ENCODE data around the gene GJD4.

GJD4 gene, protein sequence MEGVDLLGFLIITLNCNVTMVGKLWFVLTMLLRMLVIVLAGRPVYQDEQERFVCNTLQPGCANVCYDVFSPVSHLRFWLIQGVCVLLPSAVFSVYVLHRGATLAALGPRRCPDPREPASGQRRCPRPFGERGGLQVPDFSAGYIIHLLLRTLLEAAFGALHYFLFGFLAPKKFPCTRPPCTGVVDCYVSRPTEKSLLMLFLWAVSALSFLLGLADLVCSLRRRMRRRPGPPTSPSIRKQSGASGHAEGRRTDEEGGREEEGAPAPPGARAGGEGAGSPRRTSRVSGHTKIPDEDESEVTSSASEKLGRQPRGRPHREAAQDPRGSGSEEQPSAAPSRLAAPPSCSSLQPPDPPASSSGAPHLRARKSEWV

GRCh38 chr10:35605191-35605590 lies at the start of gene GJD4:
Gene GJD4, plus strand, starts transcription at chr10:35605341. Its CDS starts 227 bp downstream, at chr10:35605568.
- DNase-seq (ENCODE audit: low spot score), result no peak

- DNase-seq (ENCODE audit: low spot score), result no peak
These were observed 48.9 kb upstream of the GJD4 start for GRCh38 chr10:35555962-35556930.

- DNase-seq (ENCODE audit: low spot score), result no peak
These were observed 46.9 kb upstream of the GJD4 start for GRCh38 chr10:35558276-35558675.

DNA sequence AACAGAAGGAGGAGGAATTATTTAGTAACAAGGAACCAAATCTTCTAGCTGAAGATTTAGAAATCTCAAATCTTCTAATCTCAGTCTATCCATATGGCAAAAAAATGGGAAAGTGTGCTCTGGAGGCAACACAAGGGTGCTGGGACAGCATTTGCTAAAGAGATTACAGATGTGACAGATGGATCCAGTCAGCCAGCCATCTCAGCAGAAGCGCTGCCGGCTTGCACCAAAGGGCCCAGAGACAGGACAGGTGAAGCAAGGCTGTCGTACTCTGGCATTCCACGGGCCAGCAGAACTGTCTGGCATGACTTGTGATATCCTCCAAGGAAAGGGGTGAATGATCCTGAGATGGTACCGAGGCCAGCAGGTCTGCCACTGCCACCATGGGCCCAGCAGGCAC lies 45.7 kb upstream of the GJD4 start:
- no peak for DNase-seq (ENCODE audit: low spot score)

DNA sequence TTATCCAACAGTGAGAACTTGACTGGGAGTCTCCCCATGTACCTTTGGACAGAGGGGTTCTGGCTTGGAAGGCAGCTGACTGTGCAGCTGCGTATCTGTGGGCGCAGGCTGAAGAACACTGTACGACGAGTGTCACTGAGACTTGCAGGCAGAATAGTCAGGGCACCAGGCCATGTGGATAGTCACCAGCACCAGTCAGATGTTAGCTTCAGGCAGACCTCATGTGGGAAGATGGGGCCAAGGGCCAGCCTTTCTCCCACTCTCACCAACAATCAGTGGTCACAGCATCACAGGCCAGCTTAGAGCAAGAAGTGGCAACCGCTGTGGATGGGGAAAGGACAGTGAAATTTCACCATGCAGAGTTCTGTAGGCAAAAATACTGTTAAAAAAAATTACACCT lies 43.4 kb upstream of the GJD4 start:
- DNase-seq (ENCODE audit: low spot score), result no peak

DNA sequence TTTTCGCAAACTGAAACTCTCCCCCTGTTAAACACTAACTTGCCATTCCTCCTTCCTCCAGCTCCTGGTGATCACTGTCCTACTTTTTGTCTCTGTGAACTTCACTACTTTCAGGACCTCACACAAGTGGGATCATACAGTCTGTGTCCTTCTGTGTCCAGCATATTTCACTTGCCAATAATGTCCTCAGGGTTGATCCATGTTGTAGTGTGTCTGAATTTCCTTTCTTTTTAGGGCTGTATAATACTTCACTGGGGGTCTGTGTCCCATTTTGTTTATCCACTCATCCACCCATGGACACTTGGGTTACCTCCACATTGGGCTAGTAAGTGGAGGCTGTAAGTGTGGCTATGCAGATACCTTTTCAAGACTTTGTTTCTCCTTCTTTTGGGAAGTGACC lies 42.7 kb upstream of the GJD4 start:
- DNase-seq (ENCODE audit: low spot score), result no peak

DNA sequence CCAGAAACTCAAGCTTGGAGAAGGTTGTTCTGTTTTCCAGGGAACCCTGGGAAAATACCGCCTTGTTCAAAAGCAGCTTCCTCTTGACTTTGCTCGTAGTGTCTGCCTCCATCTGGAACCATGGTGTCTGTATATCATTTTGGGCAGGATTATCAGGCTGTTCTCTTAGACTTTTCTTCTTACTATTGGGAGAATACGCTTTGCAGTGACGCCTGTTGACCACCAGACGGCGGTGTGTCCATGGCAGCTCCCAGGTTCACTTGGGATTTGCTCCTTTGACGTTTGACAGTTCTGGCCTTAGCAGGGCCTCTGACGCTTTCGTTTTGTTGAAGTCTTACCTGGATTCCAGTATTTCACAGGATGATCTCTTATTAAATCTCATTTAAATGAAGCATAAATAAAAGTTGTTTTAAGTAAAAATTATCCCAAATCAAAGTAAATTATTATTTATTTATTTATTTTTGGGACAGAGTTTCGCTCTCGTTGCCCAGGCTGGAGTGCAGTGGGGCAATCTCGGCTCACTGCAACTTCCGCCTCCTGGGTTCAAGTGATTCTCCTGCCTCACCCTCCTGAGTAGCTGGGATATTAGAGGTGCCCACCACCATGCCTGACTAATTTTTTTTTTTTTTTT lies 41.8 kb upstream of the GJD4 start:
- DNase-seq (ENCODE audit: low spot score), result peak; percentile 61

GRCh38 chr10:35564341-35564968 lies 40.7 kb upstream of the GJD4 start:
- no peak for DNase-seq (ENCODE audit: low spot score)

GRCh38 chr10:35565602-35566081 lies 39.5 kb upstream of the GJD4 start:
- no peak for DNase-seq (ENCODE audit: low spot score)

DNA sequence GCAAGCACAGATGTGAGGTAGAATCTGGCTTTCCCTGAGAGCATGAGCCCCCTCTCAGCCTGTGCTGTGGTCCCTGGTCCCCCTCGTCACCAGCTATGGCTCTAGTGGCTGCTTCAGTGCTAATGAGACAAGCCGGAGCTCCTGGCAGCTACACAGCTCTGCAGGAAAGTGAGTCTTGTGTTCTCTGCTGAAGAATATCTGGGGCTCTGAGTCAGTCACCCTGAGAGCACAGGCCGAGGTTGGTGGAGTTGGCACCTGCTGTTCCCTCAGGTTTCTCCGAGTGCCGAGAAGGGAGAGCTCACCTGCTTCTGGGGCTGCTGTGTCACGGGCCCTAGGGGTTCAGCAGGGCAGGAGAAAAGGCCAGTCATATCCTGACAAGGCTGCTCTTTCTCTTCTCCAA lies 37.2 kb upstream of the GJD4 start:
- no peak for DNase-seq (ENCODE audit: low spot score)

GRCh38 chr10:35568483-35569015 lies 36.6 kb upstream of the GJD4 start:
- no peak for DNase-seq (ENCODE audit: low spot score)

DNA sequence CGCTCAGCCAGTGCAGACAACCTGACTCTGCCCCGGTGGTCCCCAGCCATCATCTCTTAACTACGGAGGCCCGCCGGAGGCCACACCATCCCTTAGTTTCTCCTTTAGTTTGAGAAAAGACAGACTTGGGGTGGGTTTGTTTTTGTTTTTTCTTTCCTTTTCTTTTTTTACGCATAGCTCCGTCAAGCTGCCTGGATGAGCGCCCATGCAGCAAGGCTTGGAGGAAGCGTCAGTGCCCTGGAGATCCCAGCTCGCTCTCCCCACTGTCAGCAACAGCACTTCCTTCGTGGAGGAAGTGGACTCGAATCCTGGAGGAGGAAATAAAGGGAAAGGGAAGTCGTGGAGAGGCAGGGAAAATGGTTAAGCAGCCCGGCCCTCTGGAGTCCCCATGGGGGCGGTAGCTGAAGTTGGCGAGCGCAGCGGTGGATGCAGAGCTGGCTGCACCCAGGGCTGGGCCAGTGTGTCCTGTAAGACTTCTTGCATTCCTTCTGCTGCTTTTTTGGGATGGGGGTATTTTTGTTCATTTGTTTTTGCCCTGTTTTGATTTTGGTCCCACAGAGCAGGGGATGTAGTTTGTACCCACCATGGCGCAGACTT lies 35.9 kb upstream of the GJD4 start:
- DNase-seq (ENCODE audit: low spot score), result no peak

GRCh38 chr10:35569836-35570235 lies 35.3 kb upstream of the GJD4 start:
- DNase-seq (ENCODE audit: low spot score), result no peak

DNA sequence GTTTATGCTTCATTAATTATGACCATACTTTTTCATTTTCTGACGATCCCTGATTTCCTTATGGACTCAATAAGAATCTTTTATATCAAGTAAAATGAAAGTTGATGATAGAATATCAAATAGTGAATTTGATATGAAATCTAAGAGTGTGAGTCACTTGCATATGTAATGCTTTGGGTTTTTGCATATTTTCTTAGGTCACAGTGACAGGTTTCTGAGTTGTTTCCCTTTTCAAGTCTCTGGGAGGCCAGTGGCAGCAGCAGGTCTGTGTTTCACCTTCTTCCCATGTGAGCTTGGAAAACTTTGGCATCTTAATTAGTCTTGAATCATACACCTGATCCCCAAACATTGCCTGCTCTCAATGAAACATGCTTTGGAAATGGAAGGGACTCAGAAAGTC lies 34.7 kb upstream of the GJD4 start:
- no peak for DNase-seq (ENCODE audit: low spot score)

GRCh38 chr10:35572583-35572982 lies 32.6 kb upstream of the GJD4 start:
- no peak for DNase-seq (ENCODE audit: low spot score)

GRCh38 chr10:35573796-35574195 lies 31.3 kb upstream of the GJD4 start:
- DNase-seq (ENCODE audit: low spot score), result no peak

- no peak for DNase-seq (ENCODE audit: low spot score)
These were observed 30.2 kb upstream of the GJD4 start for GRCh38 chr10:35574924-35575352.

- DNase-seq (ENCODE audit: low spot score), result no peak
These were observed 29.5 kb upstream of the GJD4 start for GRCh38 chr10:35575640-35576039.

- DNase-seq (ENCODE audit: low spot score), result no peak
These were observed 28.4 kb upstream of the GJD4 start for GRCh38 chr10:35576730-35577129.

DNA sequence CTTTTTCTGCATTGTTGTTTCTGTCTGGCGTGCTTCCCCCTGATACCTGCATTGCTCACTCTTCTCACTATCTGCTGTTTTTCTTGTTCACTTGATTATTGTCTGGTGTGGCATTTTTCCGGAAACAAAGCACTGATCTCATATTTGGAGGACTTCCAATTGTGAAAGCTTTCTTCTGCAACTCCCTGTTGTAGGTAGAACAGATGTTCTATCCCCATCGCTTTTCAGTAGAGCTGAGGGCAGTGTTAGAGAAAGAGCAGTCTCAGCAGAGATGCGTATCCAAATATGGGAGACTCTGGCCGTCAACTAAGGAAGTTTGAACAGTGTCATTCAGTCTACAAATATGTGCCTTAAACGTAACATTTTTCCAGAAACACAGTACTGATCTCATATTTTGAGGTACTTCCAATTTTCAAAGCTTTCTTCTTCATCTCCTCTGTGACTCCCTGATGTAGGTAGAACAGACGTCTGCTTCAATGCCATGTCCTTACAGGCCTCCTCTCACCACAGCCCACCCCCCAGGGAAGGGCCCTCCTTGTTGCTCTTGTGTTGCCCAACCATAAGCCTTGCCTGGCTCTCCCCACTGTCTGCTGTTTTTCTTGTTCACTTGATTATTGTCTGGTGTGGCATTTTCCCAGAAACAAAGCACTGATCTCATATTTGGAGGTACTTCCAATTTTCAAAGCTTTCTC lies 27.1 kb upstream of the GJD4 start:
- no peak for DNase-seq (ENCODE audit: low spot score)

GRCh38 chr10:35578618-35578956 lies 26.6 kb upstream of the GJD4 start:
- DNase-seq (ENCODE audit: low spot score), result no peak

All from COLO829 (cell line).